DOHH2 (cell line): ENCODE measurements around the gene NT5DC1.

Source experiments
- EZH2phosphoT487 ChIP-seq: fragments of 200-600 bp; sonication (generic); IDR thresholded peaks from 2 replicates; pipeline ENCODE4 v1.6.1; 2017; ENCODE audit warnings: borderline replicate concordance, mild to moderate bottlenecking, antibody characterized with exemption, low read length, moderate library complexity, mixed read lengths
- TF ChIP-seq, protein P1 (sequence below): fragments of 200-600 bp; sonication (generic); IDR thresholded peaks from one replicate; pipeline ENCODE4 v1.5.1; 2014; ENCODE audit warnings: antibody characterized with exemption, mild to moderate bottlenecking, low read depth, low read length; ENCODE audit not compliant: poor library complexity, severe bottlenecking

- TF ChIP-seq, protein P1, sequence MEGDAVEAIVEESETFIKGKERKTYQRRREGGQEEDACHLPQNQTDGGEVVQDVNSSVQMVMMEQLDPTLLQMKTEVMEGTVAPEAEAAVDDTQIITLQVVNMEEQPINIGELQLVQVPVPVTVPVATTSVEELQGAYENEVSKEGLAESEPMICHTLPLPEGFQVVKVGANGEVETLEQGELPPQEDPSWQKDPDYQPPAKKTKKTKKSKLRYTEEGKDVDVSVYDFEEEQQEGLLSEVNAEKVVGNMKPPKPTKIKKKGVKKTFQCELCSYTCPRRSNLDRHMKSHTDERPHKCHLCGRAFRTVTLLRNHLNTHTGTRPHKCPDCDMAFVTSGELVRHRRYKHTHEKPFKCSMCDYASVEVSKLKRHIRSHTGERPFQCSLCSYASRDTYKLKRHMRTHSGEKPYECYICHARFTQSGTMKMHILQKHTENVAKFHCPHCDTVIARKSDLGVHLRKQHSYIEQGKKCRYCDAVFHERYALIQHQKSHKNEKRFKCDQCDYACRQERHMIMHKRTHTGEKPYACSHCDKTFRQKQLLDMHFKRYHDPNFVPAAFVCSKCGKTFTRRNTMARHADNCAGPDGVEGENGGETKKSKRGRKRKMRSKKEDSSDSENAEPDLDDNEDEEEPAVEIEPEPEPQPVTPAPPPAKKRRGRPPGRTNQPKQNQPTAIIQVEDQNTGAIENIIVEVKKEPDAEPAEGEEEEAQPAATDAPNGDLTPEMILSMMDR = no peak
- no peak for TF ChIP-seq EZH2phosphoT487
Observed at GRCh38 chr6:116255246-116255800, 154.7 kb downstream of the NT5DC1 start.
